ENCODE data around the gene ADAP1. TPM values are rescaled to one million over a fixed set of nuclear protein-coding genes. Genes with fewer than 3 reads are reported as not detected.
A peak's percentile ranks its signal among the peaks of the same experiment; 100 is the strongest.

The ADAP1 gene
- polyA plus RNA-seq, 1 experiment, result 0.87 TPM

DNA sequence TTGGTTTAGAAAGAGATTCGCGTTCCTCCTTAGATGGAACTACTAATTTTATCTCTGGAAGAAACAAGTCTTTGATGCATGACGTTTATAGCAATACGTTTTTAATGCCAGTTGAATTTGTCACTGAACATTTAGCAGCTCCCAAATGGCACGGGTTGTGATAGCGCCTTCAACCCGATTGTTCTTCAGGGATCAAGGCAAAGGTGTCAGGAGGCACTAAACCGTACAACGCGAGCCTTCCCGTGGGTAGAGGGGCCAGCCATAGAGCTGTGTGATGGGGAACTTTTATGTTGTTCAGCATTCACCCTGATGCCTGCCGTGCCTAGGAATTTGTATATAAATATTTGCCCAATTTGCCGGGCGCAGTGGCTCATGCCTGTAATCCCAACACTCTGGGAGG is 74.8 kb downstream of the ADAP1 start:
- POLR2A ChIA-PET, result interaction anchor here (0.6 kb wide), 1 partner anchor 13 kb away, joined by 3 read pairs; no protein-coding TSS in a partner anchor
- no peak overlapping the region for H3K4me3 ChIP-seq (ENCODE audit: low read depth, low read length)
- H3K9me3 ChIP-seq (ENCODE audit: control insufficient read depth, insufficient read depth, low read length), result no peaks in the 10 kb centered on the region; the same call in 1 of the 2 replicates
- no peaks in the 10 kb centered on the region for H3K27me3 ChIP-seq (ENCODE audit: control insufficient read depth, insufficient read depth, low read length)
- no peak overlapping the region for H3K27ac ChIP-seq (ENCODE audit: low read depth, low read length)
- TF ChIP-seq, protein P1, sequence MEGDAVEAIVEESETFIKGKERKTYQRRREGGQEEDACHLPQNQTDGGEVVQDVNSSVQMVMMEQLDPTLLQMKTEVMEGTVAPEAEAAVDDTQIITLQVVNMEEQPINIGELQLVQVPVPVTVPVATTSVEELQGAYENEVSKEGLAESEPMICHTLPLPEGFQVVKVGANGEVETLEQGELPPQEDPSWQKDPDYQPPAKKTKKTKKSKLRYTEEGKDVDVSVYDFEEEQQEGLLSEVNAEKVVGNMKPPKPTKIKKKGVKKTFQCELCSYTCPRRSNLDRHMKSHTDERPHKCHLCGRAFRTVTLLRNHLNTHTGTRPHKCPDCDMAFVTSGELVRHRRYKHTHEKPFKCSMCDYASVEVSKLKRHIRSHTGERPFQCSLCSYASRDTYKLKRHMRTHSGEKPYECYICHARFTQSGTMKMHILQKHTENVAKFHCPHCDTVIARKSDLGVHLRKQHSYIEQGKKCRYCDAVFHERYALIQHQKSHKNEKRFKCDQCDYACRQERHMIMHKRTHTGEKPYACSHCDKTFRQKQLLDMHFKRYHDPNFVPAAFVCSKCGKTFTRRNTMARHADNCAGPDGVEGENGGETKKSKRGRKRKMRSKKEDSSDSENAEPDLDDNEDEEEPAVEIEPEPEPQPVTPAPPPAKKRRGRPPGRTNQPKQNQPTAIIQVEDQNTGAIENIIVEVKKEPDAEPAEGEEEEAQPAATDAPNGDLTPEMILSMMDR (IDR thresholded peaks at IDR 0.05; ENCODE audit: low read depth, low read length), result no peak
- CTCF ChIA-PET, result no interaction called here
- no peak for DNase-seq (ENCODE audit: low read depth, low spot score)

DNA sequence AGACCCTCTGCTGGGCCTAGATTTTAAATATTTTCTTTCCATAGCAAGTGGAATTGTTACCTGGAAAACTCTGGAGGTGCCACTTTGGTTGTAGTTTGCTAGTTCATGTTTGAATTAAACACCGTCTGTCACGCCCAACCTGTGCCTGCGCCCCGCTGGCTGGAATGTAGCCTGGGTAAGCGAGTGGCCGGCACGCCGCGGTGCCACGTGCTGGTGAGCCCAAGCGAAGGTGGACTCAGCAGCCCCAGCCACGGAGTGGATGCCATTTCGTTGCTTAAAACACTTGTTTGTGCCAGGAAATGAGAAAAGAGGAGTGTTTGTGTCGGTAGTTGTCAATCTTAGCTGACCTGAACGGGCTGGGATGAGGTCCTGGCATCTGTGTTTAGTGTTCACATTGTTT is 75.4 kb downstream of the ADAP1 start:
- ChIA-PET CTCF (interaction anchor here (0.7 kb wide), 1 partner anchor 567 kb away, joined by 5 read pairs; no protein-coding TSS in a partner anchor), POLR2A (no interaction called here)
- Histone ChIP-seq H3K27me3 (ENCODE audit: control insufficient read depth, insufficient read depth, low read length) (no peaks in the 10 kb centered on the region), H3K27ac (ENCODE audit: low read depth, low read length) (no peak overlapping the region), H3K9me3 (ENCODE audit: control insufficient read depth, insufficient read depth, low read length) (no peaks in the 10 kb centered on the region; the same call in 1 of the 2 replicates), H3K4me3 (ENCODE audit: low read depth, low read length) (no peak overlapping the region)
- TF ChIP-seq, protein P1 (IDR thresholded peaks at IDR 0.05; ENCODE audit: low read depth, low read length), result no peak
- no peak for DNase-seq (ENCODE audit: low read depth, low spot score)

DNA sequence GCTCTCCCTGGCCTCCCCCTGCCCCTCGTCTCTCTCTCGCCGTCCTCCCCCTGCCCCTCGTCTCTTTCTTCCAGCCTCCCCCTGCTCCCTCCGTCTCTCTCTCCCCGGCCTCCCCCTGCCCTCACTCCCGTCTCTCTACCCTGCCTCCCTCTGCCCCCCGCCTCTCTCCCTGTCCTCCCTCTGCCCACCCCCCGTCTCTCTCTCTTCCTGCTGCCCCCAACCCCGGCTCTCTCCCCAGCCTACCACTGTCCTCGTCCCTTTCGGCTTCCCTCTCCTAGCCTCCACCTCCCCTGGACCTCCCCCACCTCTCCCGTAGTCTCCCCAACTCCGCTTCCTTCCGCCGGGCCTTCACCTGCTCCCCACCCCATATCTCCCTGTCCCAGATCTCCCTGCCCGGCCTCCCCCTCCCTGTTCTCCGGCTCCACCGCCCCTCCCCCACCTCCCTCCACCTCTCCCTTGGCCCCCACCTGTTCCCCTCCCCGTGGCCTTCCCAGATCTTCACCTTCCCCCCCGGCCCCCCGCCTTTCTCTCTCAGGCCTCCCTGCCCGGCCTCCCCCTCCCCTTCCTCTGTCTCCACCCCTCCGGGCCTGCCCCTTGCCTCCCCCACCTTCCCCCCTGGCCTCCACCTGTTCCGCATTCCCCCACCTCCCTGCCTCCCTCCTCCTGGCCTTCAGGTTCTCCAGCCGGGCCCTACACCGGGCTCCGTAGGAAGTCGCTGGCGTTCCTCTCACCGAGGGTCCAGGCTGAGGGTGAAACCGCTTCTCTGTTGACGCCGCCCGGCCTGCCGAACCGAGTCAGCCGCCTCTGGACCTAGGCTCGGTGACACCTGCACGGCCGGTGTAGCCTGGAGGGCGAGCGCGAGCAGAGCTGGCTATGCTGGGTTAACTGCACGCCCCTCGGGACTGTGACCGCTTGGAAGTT is 76.9 kb downstream of the ADAP1 start:
- Histone ChIP-seq H3K4me3 (ENCODE audit: low read depth, low read length) (peak overlapping the region; percentile 92), H3K9me3 (ENCODE audit: control insufficient read depth, insufficient read depth, low read length) (no peaks in the 10 kb centered on the region; the same call in 1 of the 2 replicates), H3K27ac (ENCODE audit: low read depth, low read length) (peak overlapping the region; percentile 61), H3K27me3 (ENCODE audit: control insufficient read depth, insufficient read depth, low read length) (no peaks in the 10 kb centered on the region)
- POLR2A ChIA-PET, result interaction anchor here (1.4 kb wide), 1 partner anchor 97 kb away, joined by 3 read pairs; the partner anchor contains the start of gene COX19
- no peak for DNase-seq (ENCODE audit: low read depth, low spot score)
- TF ChIP-seq, protein P1 (IDR thresholded peaks at IDR 0.05; ENCODE audit: low read depth, low read length), result no peak
- CTCF ChIA-PET, result no interaction called here

DNA sequence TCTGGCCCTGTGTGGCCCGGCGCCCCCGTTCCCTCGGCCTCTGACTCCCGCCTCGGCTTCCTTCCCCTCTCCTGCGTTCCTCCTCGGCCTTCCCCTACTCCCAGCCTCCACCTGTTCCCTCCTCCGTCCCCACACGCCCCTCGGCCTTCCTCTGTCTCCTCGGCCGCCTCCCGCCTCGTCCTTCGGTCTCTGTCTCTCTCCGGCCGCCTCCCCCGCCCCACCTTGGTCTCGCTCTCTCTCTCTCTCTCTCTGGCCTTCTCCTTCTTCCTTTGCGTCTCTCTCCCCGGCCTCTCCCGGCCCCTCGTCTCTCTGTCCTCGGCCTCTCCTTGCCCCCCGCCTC is 77.5 kb downstream of the ADAP1 start:
- no peak for DNase-seq (ENCODE audit: low read depth, low spot score)
- POLR2A ChIA-PET, result interaction anchor here (0.7 to 1.4 kb wide), 2 partner anchors 98 to 486 kb away, joined by 3 read pairs; partner anchors contain the start of gene COX19
- TF ChIP-seq, protein P1 (IDR thresholded peaks at IDR 0.05; ENCODE audit: low read depth, low read length), result no peak
- Histone ChIP-seq H3K27ac (ENCODE audit: low read depth, low read length) (peak overlapping the region; percentile 61), H3K9me3 (ENCODE audit: control insufficient read depth, insufficient read depth, low read length) (no peaks in the 10 kb centered on the region; the same call in 1 of the 2 replicates), H3K4me3 (ENCODE audit: low read depth, low read length) (peak overlapping the region; percentile 92), H3K27me3 (ENCODE audit: control insufficient read depth, insufficient read depth, low read length) (no peaks in the 10 kb centered on the region)
- CTCF ChIA-PET, result no interaction called here

Measured in AG04450 (cell line).